Thyroid gland (tissue), 4 donors: ENCODE data around the gene SLMAP.

Experiments used
- POLR2A ChIP-seq, 2 donors: fragments of 450-650 bp; IDR thresholded peaks; one replicate each; pipeline ENCODE4 v1.6.1; 2017; ENCODE audit warnings: antibody characterized with exemption in 2 of 2, mild to moderate bottlenecking in 2 of 2, moderate library complexity in 1 of 2
- TF ChIP-seq, protein P1 (sequence below), 6 experiments: fragments of 200-600 bp in 3 of 6; fragments of 450-650 bp in 3 of 6; sonication (generic) in 3 of 6; IDR thresholded peaks; one replicate each; pipeline ENCODE4 v1.5.1; 2016 to 2019; ENCODE audit warnings: antibody characterized with exemption in 6 of 6, mild to moderate bottlenecking in 2 of 6, inconsistent platforms in 1 of 6, moderate library complexity in 1 of 6

DNA sequence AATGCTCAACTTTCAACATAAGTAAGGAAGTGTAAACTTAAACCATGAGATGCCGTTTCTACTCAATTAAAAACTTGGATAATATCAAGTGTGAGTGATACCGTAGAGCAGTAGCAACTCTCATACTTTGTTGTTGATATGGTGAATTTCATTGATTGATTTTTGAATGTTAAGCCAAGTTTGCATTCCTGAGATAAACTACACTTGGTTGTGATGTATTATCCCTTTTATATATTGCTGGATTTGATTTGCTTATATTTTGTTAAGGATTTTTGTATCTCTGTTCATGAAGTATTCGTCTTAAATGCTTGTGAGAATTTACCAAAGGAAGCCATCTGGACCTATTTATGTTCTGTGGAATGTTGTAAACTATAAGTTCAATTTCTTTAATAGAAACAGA, 21.7 kb downstream of the SLMAP start:
- TF ChIP-seq, protein P1, sequence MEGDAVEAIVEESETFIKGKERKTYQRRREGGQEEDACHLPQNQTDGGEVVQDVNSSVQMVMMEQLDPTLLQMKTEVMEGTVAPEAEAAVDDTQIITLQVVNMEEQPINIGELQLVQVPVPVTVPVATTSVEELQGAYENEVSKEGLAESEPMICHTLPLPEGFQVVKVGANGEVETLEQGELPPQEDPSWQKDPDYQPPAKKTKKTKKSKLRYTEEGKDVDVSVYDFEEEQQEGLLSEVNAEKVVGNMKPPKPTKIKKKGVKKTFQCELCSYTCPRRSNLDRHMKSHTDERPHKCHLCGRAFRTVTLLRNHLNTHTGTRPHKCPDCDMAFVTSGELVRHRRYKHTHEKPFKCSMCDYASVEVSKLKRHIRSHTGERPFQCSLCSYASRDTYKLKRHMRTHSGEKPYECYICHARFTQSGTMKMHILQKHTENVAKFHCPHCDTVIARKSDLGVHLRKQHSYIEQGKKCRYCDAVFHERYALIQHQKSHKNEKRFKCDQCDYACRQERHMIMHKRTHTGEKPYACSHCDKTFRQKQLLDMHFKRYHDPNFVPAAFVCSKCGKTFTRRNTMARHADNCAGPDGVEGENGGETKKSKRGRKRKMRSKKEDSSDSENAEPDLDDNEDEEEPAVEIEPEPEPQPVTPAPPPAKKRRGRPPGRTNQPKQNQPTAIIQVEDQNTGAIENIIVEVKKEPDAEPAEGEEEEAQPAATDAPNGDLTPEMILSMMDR (IDR thresholded peaks at IDR 0.05) = no peak
- no peak for TF ChIP-seq POLR2A (IDR thresholded peaks at IDR 0.05)
